LNCaP clone FGC (cell line): ENCODE data around the gene CAMK2A.

Source experiments
- DNase-seq: peaks from one replicate; pipeline ENCODE4 v3.0.0-alpha.2; 2011; ENCODE audit warnings: low read depth
- H3K4me3 ChIP-seq: 2 replicates; pipeline ENCODE4 v1.5.1; 2011; ENCODE audit warnings: mild to moderate bottlenecking, low read depth, low read length, control low read depth
- CTCF ChIP-seq: IDR thresholded peaks from 2 replicates; pipeline ENCODE4 v1.5.1; 2012; ENCODE audit warnings: mild to moderate bottlenecking; ENCODE audit not compliant: control insufficient read depth, insufficient read depth; ENCODE audit errors: extremely low read depth

Gene CAMK2A

GRCh38 chr5:150180241-150181026 is 109.1 kb downstream of the CAMK2A start:
- no peak overlapping the region for H3K4me3 ChIP-seq
- DNase-seq, result no peak
- no peak for TF ChIP-seq CTCF

GRCh38 chr5:150179019-150179620 is 110.5 kb downstream of the CAMK2A start:
- DNase-seq, result no peak
- no peak overlapping the region for H3K4me3 ChIP-seq
- no peak for TF ChIP-seq CTCF

DNA sequence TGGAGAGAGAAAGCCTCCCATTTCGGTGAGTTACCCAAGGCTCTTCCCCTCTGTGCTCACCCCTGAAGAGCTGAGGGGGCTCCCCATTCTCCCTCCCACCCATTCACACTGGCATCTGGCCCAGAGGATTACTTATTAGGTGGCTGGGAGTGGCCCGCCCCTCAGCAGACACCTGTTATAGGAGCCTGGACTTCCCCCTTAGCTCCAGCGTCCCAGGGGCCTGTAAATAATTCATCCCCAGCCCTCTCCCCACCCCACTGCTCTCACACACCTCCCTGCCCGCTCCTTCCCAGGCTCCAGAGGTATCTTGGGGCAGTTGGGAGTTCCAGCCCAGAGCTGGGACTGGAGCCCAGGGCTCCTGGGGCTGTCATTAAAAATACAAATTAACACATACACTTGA is 111.3 kb downstream of the CAMK2A start:
- H3K4me3 ChIP-seq, result no peak overlapping the region
- TF ChIP-seq CTCF, result no peak
- no peak for DNase-seq

DNA sequence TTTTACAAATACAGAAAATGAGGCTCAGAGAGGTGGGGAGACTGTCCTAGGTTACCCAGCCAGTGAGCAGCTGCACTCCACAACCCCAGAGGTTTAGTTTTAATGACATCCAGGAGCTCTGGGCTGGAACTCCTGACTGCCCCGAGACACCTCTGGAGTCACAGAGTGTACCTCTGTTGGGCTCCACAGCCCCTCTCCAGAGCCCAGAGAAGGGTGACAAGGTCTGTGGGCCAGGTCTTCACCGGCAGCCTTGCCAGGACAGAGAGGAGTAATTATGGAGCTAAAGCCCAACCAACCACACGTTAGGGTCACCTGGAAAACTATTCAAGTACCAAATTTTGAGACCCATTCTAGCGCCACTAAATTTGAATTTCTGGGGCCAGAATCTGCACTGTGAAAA is 111.9 kb downstream of the CAMK2A start:
- no peak for DNase-seq
- H3K4me3 ChIP-seq, result no peak overlapping the region
- no peak for TF ChIP-seq CTCF

DNA sequence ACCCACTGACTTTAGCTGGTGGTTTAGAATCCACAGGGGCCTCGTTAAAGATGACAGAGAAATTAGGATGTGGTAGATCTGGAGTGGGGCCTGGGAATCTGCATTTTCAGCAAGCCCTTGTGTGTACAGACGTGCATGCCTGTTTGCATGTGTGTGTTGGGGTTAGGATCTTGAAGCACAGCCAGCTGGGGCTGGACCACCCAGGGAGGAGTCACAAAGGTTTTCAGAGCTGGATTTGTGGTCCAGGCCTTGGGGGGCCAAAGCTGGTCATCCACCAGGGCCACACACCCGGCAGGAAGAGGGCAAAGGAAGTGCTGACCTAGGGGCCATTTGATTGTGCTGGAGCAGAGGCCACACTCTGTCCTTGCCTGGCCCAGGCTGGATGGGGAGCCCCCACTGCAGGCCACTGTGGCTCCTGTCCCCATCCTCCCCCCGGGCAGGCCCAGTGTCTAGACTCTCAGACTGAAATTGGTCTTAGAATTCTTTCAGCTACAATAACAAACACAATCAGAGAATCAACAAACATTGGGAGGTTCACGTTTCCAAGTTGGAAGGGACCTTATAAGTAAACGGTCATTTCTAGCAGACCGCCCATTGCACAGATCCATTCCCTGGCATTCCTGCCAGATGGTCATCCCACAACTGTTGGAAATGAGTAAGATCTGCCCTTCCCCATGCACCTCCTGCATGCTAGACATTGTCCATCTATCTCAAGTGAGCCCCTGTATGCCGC is 112.7 kb downstream of the CAMK2A start:
- no peak for TF ChIP-seq CTCF
- DNase-seq, result no peak
- no peak overlapping the region for H3K4me3 ChIP-seq

DNA sequence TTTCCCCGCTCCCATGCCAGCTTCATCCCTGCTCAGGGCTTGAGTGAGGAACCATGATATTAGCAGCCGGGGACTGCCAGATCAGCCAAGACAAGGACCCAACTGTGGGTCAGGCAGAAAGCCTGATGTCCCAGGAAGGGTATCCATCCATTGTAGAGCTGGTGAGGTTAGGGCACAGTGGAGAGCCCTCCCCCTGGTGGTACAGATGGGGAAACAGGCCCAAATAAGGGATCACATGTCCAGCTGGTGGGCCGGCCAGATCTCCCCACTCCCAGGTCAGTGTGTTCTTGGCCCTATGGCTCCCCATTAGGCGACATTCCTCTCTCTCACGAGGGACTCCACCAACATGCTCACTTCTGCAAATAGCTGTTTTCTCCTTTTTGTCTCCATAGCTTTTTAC is 114.0 kb downstream of the CAMK2A start:
- TF ChIP-seq CTCF, result peak; percentile 29; the same call in 1 of the 2 replicates
- no peak for DNase-seq
- no peak overlapping the region for H3K4me3 ChIP-seq
